WTC11 (cell line): ENCODE results near the gene RCL1. TPM values are rescaled to one million over a fixed set of nuclear protein-coding genes. Genes with fewer than 3 reads are reported as not detected.

Experiments used
- ATAC-seq: fragments of 200-7000 bp; cut with Tn5 transposase; 2 replicates; pipeline ENCODE4 v1.10.0; 2021; ENCODE audit warnings: mild to moderate bottlenecking, moderate library complexity
- CTCF ChIA-PET: fragments of 300-600 bp; sonication (Branson Sonifier 250); formaldehyde crosslinking; loops from one replicate; lab custom pipeline; 2021; ENCODE audit warnings: antibody characterized with exemption; lab: Charles Lee
- POLR2A ChIA-PET: fragments of 350-600 bp; sonication (Branson Sonifier 250); formaldehyde crosslinking; loops from one replicate; lab custom pipeline; 2021; ENCODE audit warnings: antibody characterized with exemption; lab: Charles Lee
- DNase-seq: peaks from one replicate; pipeline ENCODE4 v3.0.0; 2021; ENCODE audit warnings: low spot score
- H3K27ac Mint-ChIP-seq: 2 replicates; pipeline ENCODE4 v1.8.0; 2021; ENCODE audit warnings: mixed read lengths
- H3K27me3 Mint-ChIP-seq: 2 replicates; pipeline ENCODE4 v1.8.0; 2021; ENCODE audit warnings: low read depth, mild to moderate bottlenecking, moderate library complexity, mixed read lengths
- H3K36me3 Mint-ChIP-seq: 2 replicates; pipeline ENCODE4 v1.8.0; 2021; ENCODE audit warnings: mixed read lengths
- H3K4me1 Mint-ChIP-seq: 2 replicates; pipeline ENCODE4 v1.8.0; 2022; ENCODE audit warnings: mixed read lengths
- H3K4me3 Mint-ChIP-seq: 2 replicates; pipeline ENCODE4 v1.8.0; 2021; ENCODE audit warnings: mild to moderate bottlenecking, moderate library complexity, mixed read lengths
- H3K9me3 Mint-ChIP-seq: 2 replicates; pipeline ENCODE4 v1.8.0; 2021; ENCODE audit warnings: mixed read lengths
- ETV6 ChIP-seq: sonication (generic); formaldehyde crosslinking; IDR thresholded peaks from 2 replicates; pipeline ENCODE4 v1.8.1; 2022; ENCODE audit warnings: mild to moderate bottlenecking, missing genetic modification reagents
- FOXP1 ChIP-seq: sonication (generic); formaldehyde crosslinking; IDR thresholded peaks from 2 replicates; pipeline ENCODE4 v1.8.0; 2022; ENCODE audit warnings: missing genetic modification reagents, mild to moderate bottlenecking, moderate library complexity, borderline replicate concordance
- NFYB ChIP-seq: sonication (generic); formaldehyde crosslinking; conservative IDR thresholded peaks from 2 replicates; pipeline ENCODE4 v1.8.0; 2022; ENCODE audit warnings: low read depth, missing genetic modification reagents
- NR3C1 ChIP-seq: sonication (generic); formaldehyde crosslinking; conservative IDR thresholded peaks from 2 replicates; pipeline ENCODE4 v1.8.1; 2023; ENCODE audit warnings: low read depth, mild to moderate bottlenecking, missing genetic modification reagents
- RELA ChIP-seq: sonication (generic); formaldehyde crosslinking; IDR thresholded peaks from 2 replicates; pipeline ENCODE4 v1.8.1; 2022; ENCODE audit warnings: missing genetic modification reagents, mild to moderate bottlenecking, borderline replicate concordance
- TEAD4 ChIP-seq: sonication (generic); formaldehyde crosslinking; IDR thresholded peaks from 2 replicates; pipeline ENCODE4 v1.8.0; 2022; ENCODE audit warnings: mild to moderate bottlenecking, missing genetic modification reagents
- ZNF416 ChIP-seq: fragments of 250-450 bp; sonication (Bioruptor Pico); IDR thresholded peaks from 2 replicates; pipeline ENCODE4 v1.9.0; 2021; ENCODE audit warnings: mild to moderate bottlenecking, inconsistent platforms
- ZNF671 ChIP-seq: fragments of 250-450 bp; sonication (Bioruptor Pico); IDR thresholded peaks from 2 replicates; pipeline ENCODE4 v1.8.0; 2021; ENCODE audit warnings: mild to moderate bottlenecking
- total RNA-seq: library from RNA; stranded (reverse); gene quantifications from 3 replicates; pipeline ENCODE4 v1.2.3, GENCODE V29; 2021
- TF ChIP-seq, protein P1 (sequence below): sonication (generic); formaldehyde crosslinking; IDR thresholded peaks from 2 replicates; pipeline ENCODE4 v1.8.0; 2022; ENCODE audit warnings: mild to moderate bottlenecking, missing genetic modification reagents
- TF ChIP-seq, protein P2 (sequence below): sonication (generic); formaldehyde crosslinking; IDR thresholded peaks from 2 replicates; pipeline ENCODE4 v1.8.1; 2023; ENCODE audit warnings: mild to moderate bottlenecking, missing genetic modification reagents, moderate library complexity
- TF ChIP-seq, protein P3 (sequence below): sonication (generic); formaldehyde crosslinking; IDR thresholded peaks from 2 replicates; pipeline ENCODE4 v1.8.0; 2022; ENCODE audit warnings: mild to moderate bottlenecking, missing genetic modification reagents
- TF ChIP-seq, protein P4 (sequence below): fragments of 250-450 bp; sonication (Bioruptor Pico); IDR thresholded peaks from 2 replicates; pipeline ENCODE4 v1.9.0; 2021; ENCODE audit warnings: mild to moderate bottlenecking
- TF ChIP-seq, protein P5 (sequence below): sonication (generic); formaldehyde crosslinking; IDR thresholded peaks from 2 replicates; pipeline ENCODE4 v1.8.1; 2022; ENCODE audit warnings: mild to moderate bottlenecking, missing genetic modification reagents, moderate library complexity, borderline replicate concordance
- TF ChIP-seq, protein P6 (sequence below): sonication (generic); formaldehyde crosslinking; conservative IDR thresholded peaks from 2 replicates; pipeline ENCODE4 v1.8.1; 2023; ENCODE audit warnings: mild to moderate bottlenecking, low read depth, missing genetic modification reagents, moderate library complexity
- TF ChIP-seq, protein P7 (sequence below): fragments of 200-600 bp; IDR thresholded peaks from 2 replicates; pipeline ENCODE4 v1.8.0; 2022; ENCODE audit warnings: antibody characterized with exemption

The RCL1 gene
- total RNA-seq, 1 experiment from 2014 or later = 27.2 TPM

DNA sequence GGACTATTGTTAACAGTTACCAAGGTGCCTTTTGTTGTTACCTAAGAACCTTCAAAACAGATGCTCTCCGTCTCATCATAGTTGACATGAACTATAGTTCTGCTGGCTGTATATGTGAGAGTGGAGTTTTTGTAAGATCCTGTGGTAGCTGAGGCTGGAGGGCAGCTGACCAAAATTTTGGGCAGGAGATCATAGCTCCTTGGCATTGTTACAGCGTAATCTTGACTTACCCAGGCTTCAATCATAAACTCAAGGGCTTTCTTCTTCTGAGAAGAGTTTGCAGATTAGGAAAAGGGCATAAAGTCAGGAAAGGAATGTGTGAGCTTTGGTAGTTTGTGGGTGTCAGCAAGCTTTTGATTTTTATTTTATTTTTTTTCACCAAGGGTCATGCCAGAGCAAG lies 34.5 kb downstream of the RCL1 start (continued):
- TF ChIP-seq, protein P1, sequence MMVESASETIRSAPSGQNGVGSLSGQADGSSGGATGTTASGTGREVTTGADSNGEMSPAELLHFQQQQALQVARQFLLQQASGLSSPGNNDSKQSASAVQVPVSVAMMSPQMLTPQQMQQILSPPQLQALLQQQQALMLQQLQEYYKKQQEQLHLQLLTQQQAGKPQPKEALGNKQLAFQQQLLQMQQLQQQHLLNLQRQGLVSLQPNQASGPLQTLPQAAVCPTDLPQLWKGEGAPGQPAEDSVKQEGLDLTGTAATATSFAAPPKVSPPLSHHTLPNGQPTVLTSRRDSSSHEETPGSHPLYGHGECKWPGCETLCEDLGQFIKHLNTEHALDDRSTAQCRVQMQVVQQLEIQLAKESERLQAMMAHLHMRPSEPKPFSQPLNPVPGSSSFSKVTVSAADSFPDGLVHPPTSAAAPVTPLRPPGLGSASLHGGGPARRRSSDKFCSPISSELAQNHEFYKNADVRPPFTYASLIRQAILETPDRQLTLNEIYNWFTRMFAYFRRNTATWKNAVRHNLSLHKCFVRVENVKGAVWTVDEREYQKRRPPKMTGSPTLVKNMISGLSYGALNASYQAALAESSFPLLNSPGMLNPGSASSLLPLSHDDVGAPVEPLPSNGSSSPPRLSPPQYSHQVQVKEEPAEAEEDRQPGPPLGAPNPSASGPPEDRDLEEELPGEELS (CRISPR knock-in tag) = no peak
- no peak for TF ChIP-seq NR3C1
- TF ChIP-seq, protein P2, sequence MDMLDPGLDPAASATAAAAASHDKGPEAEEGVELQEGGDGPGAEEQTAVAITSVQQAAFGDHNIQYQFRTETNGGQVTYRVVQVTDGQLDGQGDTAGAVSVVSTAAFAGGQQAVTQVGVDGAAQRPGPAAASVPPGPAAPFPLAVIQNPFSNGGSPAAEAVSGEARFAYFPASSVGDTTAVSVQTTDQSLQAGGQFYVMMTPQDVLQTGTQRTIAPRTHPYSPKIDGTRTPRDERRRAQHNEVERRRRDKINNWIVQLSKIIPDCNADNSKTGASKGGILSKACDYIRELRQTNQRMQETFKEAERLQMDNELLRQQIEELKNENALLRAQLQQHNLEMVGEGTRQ = no peak
- TF ChIP-seq, all 79 proteins: peak for 0

DNA sequence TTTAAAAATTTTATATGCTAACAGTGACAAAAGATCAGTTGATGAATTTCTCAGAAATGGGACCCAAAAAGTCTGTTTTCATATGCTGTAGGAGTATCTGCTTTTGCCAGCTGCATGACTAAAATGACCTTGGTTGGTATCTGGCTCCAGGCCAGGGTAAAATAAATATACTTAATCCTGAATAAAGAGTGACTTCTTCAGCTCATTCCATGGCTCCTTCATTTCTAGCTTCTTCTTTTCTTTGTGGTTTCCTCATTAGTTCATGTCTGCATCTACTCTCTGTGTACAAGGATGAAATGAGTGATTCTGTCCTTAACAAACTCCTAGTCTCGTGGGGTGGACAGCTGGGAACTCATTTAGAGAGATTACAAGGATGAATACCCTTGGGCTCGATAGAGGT lies 36.0 kb downstream of the RCL1 start:
- Mint-ChIP-seq H3K36me3 (peaks cover 13% of the 10 kb centered on the region; the same call in 1 of the 2 replicates), H3K27me3 (no peaks in the 10 kb centered on the region), H3K4me3 (no peak overlapping the region), H3K27ac (no peak overlapping the region), H3K9me3 (no peaks in the 10 kb centered on the region), H3K4me1 (peaks cover 15% of the 10 kb centered on the region)
- ATAC-seq (no peak), DNase-seq (no peak)
- ChIA-PET POLR2A (interaction anchor here (0.6 to 0.8 kb wide), 2 partner anchors 12 to 34 kb away, joined by 3 read pairs; no protein-coding TSS in a partner anchor), CTCF (interaction anchor here (1.2 kb wide), 1 partner anchor 9 kb away, joined by 5 read pairs; no protein-coding TSS in a partner anchor)
- TF ChIP-seq, protein P3, sequence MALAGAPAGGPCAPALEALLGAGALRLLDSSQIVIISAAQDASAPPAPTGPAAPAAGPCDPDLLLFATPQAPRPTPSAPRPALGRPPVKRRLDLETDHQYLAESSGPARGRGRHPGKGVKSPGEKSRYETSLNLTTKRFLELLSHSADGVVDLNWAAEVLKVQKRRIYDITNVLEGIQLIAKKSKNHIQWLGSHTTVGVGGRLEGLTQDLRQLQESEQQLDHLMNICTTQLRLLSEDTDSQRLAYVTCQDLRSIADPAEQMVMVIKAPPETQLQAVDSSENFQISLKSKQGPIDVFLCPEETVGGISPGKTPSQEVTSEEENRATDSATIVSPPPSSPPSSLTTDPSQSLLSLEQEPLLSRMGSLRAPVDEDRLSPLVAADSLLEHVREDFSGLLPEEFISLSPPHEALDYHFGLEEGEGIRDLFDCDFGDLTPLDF (CRISPR knock-in tag) = no peak
- TF ChIP-seq, protein P4, sequence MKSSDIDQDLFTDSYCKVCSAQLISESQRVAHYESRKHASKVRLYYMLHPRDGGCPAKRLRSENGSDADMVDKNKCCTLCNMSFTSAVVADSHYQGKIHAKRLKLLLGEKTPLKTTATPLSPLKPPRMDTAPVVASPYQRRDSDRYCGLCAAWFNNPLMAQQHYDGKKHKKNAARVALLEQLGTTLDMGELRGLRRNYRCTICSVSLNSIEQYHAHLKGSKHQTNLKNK (CRISPR knock-in tag) = no peak
- TF ChIP-seq RELA (CRISPR knock-in tag) (no peak), ZNF671 (CRISPR knock-in tag) (no peak), ZNF416 (CRISPR knock-in tag) (no peak), ETV6 (CRISPR knock-in tag) (no peak), FOXP1 (no peak), TEAD4 (CRISPR knock-in tag) (no peak), NFYB (no peak)
- TF ChIP-seq, protein P2 = no peak
- TF ChIP-seq, protein P5, sequence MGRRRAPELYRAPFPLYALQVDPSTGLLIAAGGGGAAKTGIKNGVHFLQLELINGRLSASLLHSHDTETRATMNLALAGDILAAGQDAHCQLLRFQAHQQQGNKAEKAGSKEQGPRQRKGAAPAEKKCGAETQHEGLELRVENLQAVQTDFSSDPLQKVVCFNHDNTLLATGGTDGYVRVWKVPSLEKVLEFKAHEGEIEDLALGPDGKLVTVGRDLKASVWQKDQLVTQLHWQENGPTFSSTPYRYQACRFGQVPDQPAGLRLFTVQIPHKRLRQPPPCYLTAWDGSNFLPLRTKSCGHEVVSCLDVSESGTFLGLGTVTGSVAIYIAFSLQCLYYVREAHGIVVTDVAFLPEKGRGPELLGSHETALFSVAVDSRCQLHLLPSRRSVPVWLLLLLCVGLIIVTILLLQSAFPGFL = no peak
- TF ChIP-seq, protein P6, sequence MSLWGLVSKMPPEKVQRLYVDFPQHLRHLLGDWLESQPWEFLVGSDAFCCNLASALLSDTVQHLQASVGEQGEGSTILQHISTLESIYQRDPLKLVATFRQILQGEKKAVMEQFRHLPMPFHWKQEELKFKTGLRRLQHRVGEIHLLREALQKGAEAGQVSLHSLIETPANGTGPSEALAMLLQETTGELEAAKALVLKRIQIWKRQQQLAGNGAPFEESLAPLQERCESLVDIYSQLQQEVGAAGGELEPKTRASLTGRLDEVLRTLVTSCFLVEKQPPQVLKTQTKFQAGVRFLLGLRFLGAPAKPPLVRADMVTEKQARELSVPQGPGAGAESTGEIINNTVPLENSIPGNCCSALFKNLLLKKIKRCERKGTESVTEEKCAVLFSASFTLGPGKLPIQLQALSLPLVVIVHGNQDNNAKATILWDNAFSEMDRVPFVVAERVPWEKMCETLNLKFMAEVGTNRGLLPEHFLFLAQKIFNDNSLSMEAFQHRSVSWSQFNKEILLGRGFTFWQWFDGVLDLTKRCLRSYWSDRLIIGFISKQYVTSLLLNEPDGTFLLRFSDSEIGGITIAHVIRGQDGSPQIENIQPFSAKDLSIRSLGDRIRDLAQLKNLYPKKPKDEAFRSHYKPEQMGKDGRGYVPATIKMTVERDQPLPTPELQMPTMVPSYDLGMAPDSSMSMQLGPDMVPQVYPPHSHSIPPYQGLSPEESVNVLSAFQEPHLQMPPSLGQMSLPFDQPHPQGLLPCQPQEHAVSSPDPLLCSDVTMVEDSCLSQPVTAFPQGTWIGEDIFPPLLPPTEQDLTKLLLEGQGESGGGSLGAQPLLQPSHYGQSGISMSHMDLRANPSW (CRISPR knock-in tag) = no peak
- TF ChIP-seq, protein P7, sequence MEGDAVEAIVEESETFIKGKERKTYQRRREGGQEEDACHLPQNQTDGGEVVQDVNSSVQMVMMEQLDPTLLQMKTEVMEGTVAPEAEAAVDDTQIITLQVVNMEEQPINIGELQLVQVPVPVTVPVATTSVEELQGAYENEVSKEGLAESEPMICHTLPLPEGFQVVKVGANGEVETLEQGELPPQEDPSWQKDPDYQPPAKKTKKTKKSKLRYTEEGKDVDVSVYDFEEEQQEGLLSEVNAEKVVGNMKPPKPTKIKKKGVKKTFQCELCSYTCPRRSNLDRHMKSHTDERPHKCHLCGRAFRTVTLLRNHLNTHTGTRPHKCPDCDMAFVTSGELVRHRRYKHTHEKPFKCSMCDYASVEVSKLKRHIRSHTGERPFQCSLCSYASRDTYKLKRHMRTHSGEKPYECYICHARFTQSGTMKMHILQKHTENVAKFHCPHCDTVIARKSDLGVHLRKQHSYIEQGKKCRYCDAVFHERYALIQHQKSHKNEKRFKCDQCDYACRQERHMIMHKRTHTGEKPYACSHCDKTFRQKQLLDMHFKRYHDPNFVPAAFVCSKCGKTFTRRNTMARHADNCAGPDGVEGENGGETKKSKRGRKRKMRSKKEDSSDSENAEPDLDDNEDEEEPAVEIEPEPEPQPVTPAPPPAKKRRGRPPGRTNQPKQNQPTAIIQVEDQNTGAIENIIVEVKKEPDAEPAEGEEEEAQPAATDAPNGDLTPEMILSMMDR = no peak
